HEK293 (cell line): ENCODE results near the gene SAMM50.

Experiments used
- AEBP2 ChIP-seq: fragments of 450-650 bp; formaldehyde crosslinking; IDR thresholded peaks from 2 replicates; pipeline ENCODE4 v1.5.1; 2016; ENCODE audit warnings: missing biosample characterization, missing genetic modification characterization, borderline replicate concordance
- CTCF ChIP-seq: fragments of 450-650 bp; formaldehyde crosslinking; IDR thresholded peaks from 2 replicates; pipeline ENCODE4 v1.5.1; 2016; ENCODE audit warnings: missing biosample characterization, missing genetic modification characterization
- KLF16 ChIP-seq: fragments of 450-650 bp; formaldehyde crosslinking; IDR thresholded peaks from 2 replicates; pipeline ENCODE4 v1.5.1; 2017; ENCODE audit warnings: missing biosample characterization, missing genetic modification characterization
- SP2 ChIP-seq: fragments of 450-650 bp; formaldehyde crosslinking; IDR thresholded peaks from 2 replicates; pipeline ENCODE4 v1.5.1; 2016; ENCODE audit warnings: missing biosample characterization, missing genetic modification characterization
- SP3 ChIP-seq: fragments of 450-650 bp; formaldehyde crosslinking; IDR thresholded peaks from 2 replicates; pipeline ENCODE4 v1.5.1; 2016; ENCODE audit warnings: missing biosample characterization, missing genetic modification characterization
- TRIM28 ChIP-seq: IDR thresholded peaks from 2 replicates; pipeline ENCODE4 v1.6.1; 2011; ENCODE audit warnings: low read length, control low read depth, borderline replicate concordance
- ZBTB11 ChIP-seq: fragments of 450-650 bp; formaldehyde crosslinking; conservative IDR thresholded peaks from 2 replicates; pipeline ENCODE4 v1.5.1; 2016; ENCODE audit warnings: low read depth, missing biosample characterization, missing genetic modification characterization
- ZBTB21 ChIP-seq: fragments of 450-650 bp; formaldehyde crosslinking; IDR thresholded peaks from 2 replicates; pipeline ENCODE4 v1.5.1; 2017; ENCODE audit warnings: missing biosample characterization, missing genetic modification characterization
- ZEB2 ChIP-seq: fragments of 450-650 bp; formaldehyde crosslinking; IDR thresholded peaks from 2 replicates; pipeline ENCODE4 v1.5.1; 2016; ENCODE audit warnings: missing biosample characterization, missing genetic modification characterization
- ZNF155 ChIP-seq: fragments of 450-650 bp; formaldehyde crosslinking; IDR thresholded peaks from 2 replicates; pipeline ENCODE4 v1.5.1; 2016; ENCODE audit warnings: missing biosample characterization, missing genetic modification characterization
- ZNF175 ChIP-seq: fragments of 450-650 bp; formaldehyde crosslinking; IDR thresholded peaks from 2 replicates; pipeline ENCODE4 v1.5.1; 2016; ENCODE audit warnings: missing biosample characterization, missing genetic modification characterization
- ZNF18 ChIP-seq: fragments of 450-650 bp; formaldehyde crosslinking; IDR thresholded peaks from 2 replicates; pipeline ENCODE4 v1.5.1; 2016; ENCODE audit warnings: missing biosample characterization, missing genetic modification characterization
- ZNF2 ChIP-seq: fragments of 450-650 bp; formaldehyde crosslinking; IDR thresholded peaks from 2 replicates; pipeline ENCODE4 v1.5.1; 2016; ENCODE audit warnings: missing biosample characterization, missing genetic modification characterization
- ZNF223 ChIP-seq: fragments of 450-650 bp; formaldehyde crosslinking; IDR thresholded peaks from 2 replicates; pipeline ENCODE4 v1.5.1; 2016; ENCODE audit warnings: missing biosample characterization, missing genetic modification characterization
- ZNF280C ChIP-seq: fragments of 450-650 bp; formaldehyde crosslinking; IDR thresholded peaks from 2 replicates; pipeline ENCODE4 v1.5.1; 2016; ENCODE audit warnings: missing biosample characterization, missing genetic modification characterization
- ZNF391 ChIP-seq: fragments of 450-650 bp; formaldehyde crosslinking; IDR thresholded peaks from 2 replicates; pipeline ENCODE4 v1.5.1; 2016; ENCODE audit warnings: low read depth, missing biosample characterization, missing genetic modification characterization, borderline replicate concordance
- ZNF423 ChIP-seq: fragments of 450-650 bp; formaldehyde crosslinking; IDR thresholded peaks from 2 replicates; pipeline ENCODE4 v1.5.1; 2016; ENCODE audit warnings: missing biosample characterization, missing genetic modification characterization
- ZNF558 ChIP-seq: fragments of 450-650 bp; formaldehyde crosslinking; IDR thresholded peaks from 2 replicates; pipeline ENCODE4 v1.5.1; 2016; ENCODE audit warnings: missing biosample characterization, missing genetic modification characterization
- ZNF585B ChIP-seq: fragments of 450-650 bp; formaldehyde crosslinking; IDR thresholded peaks from 2 replicates; pipeline ENCODE4 v1.5.1; 2016; ENCODE audit warnings: missing biosample characterization, missing genetic modification characterization
- ZNF621 ChIP-seq: fragments of 450-650 bp; formaldehyde crosslinking; IDR thresholded peaks from 2 replicates; pipeline ENCODE4 v1.5.1; 2017; ENCODE audit warnings: missing biosample characterization, missing genetic modification characterization
- ZNF654 ChIP-seq: fragments of 450-650 bp; formaldehyde crosslinking; IDR thresholded peaks from 2 replicates; pipeline ENCODE4 v1.5.1; 2016; ENCODE audit warnings: low read depth, missing biosample characterization, missing genetic modification characterization
- ZNF692 ChIP-seq: fragments of 450-650 bp; formaldehyde crosslinking; IDR thresholded peaks from 2 replicates; pipeline ENCODE4 v1.5.1; 2016; ENCODE audit warnings: missing biosample characterization, missing genetic modification characterization
- TF ChIP-seq, protein P1 (sequence below): fragments of 450-650 bp; formaldehyde crosslinking; IDR thresholded peaks from 2 replicates; pipeline ENCODE4 v1.5.1; 2016; ENCODE audit warnings: missing biosample characterization, missing genetic modification characterization
- TF ChIP-seq, protein P2 (sequence below): fragments of 450-650 bp; formaldehyde crosslinking; IDR thresholded peaks from 2 replicates; pipeline ENCODE4 v1.5.1; 2016; ENCODE audit warnings: missing biosample characterization, missing genetic modification characterization, low read depth

SAMM50 gene

GRCh38 chr22:43945632-43946383, 9.4 kb upstream of the SAMM50 start (continued):
- TF ChIP-seq ZBTB11 (tag by site-specific recombination) (no peak), ZNF585B (tag by site-specific recombination) (no peak), ZNF155 (tag by site-specific recombination) (no peak), ZNF558 (tag by site-specific recombination) (no peak), KLF16 (tag by site-specific recombination) (no peak), ZNF391 (tag by site-specific recombination) (no peak), ZNF280C (tag by site-specific recombination) (no peak), TRIM28 (peak; percentile 52; the same call in 1 of the 2 replicates), ZNF223 (tag by site-specific recombination) (no peak), ZNF2 (tag by site-specific recombination) (0 out of 2 replicates have a peak, but pooled peaks have one; percentile 28), ZNF654 (tag by site-specific recombination) (peak; percentile 50), AEBP2 (tag by site-specific recombination) (no peak), ZNF621 (tag by site-specific recombination) (no peak), ZNF175 (tag by site-specific recombination) (no peak), ZNF692 (tag by site-specific recombination) (peak; percentile 64), CTCF (tag by site-specific recombination) (peak; percentile 89), ZBTB21 (no peak), ZEB2 (tag by site-specific recombination) (no peak), SP3 (tag by site-specific recombination) (no peak), ZNF18 (tag by site-specific recombination) (no peak), SP2 (tag by site-specific recombination) (no peak), ZNF423 (tag by site-specific recombination) (no peak)
- TF ChIP-seq, protein P1, sequence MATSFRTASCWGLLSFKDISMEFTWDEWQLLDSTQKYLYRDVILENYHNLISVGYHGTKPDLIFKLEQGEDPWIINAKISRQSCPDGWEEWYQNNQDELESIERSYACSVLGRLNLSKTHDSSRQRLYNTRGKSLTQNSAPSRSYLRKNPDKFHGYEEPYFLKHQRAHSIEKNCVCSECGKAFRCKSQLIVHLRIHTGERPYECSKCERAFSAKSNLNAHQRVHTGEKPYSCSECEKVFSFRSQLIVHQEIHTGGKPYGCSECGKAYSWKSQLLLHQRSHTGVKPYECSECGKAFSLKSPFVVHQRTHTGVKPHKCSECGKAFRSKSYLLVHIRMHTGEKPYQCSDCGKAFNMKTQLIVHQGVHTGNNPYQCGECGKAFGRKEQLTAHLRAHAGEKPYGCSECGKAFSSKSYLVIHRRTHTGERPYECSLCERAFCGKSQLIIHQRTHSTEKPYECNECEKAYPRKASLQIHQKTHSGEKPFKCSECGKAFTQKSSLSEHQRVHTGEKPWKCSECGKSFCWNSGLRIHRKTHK (tag by site-specific recombination) = no peak
- TF ChIP-seq, protein P2, sequence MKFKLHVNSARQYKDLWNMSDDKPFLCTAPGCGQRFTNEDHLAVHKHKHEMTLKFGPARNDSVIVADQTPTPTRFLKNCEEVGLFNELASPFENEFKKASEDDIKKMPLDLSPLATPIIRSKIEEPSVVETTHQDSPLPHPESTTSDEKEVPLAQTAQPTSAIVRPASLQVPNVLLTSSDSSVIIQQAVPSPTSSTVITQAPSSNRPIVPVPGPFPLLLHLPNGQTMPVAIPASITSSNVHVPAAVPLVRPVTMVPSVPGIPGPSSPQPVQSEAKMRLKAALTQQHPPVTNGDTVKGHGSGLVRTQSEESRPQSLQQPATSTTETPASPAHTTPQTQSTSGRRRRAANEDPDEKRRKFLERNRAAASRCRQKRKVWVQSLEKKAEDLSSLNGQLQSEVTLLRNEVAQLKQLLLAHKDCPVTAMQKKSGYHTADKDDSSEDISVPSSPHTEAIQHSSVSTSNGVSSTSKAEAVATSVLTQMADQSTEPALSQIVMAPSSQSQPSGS (tag by site-specific recombination) = peak; percentile 43
